Activated CD8-positive, alpha-beta T cell treated with anti-CD3 and anti-CD28 coated beads for 36 hours (primary cell): ENCODE results near the gene ZNF280D. TPM values are rescaled to one million over a fixed set of nuclear protein-coding genes. Genes with fewer than 3 reads are reported as not detected.

Experiments
- ATAC-seq: fragments of 200-7000 bp; cut with Tn5 transposase; one replicate; pipeline ENCODE4 v1.10.0; 2021; ENCODE audit warnings: mild to moderate bottlenecking, moderate library complexity
- CTCF ChIA-PET: fragments of 350-600 bp; sonication (Branson Sonifier 250); formaldehyde crosslinking; loops from one replicate; lab custom pipeline; 2021; ENCODE audit warnings: antibody characterized with exemption; lab: Charles Lee
- POLR2A ChIA-PET: fragments of 350-600 bp; sonication (Branson Sonifier 250); formaldehyde crosslinking; loops from one replicate; lab custom pipeline; 2021; ENCODE audit warnings: antibody characterized with exemption; lab: Charles Lee
- DNase-seq: peaks from one replicate; pipeline ENCODE4 v3.0.0-alpha.2; 2020
- H3K27ac Mint-ChIP-seq: one replicate; pipeline ENCODE4 v1.8.0; 2021; ENCODE audit warnings: mild to moderate bottlenecking, mixed read lengths
- H3K27me3 Mint-ChIP-seq: one replicate; pipeline ENCODE4 v1.8.0; 2021; ENCODE audit warnings: mixed read lengths
- H3K36me3 Mint-ChIP-seq: one replicate; pipeline ENCODE4 v1.8.0; 2021; ENCODE audit warnings: low read depth, mixed read lengths
- H3K4me1 Mint-ChIP-seq: one replicate; pipeline ENCODE4 v1.8.0; 2021; ENCODE audit warnings: low read depth, mixed read lengths
- H3K4me3 Mint-ChIP-seq: one replicate; pipeline ENCODE4 v1.8.0; 2021; ENCODE audit warnings: mild to moderate bottlenecking, moderate library complexity, mixed read lengths
- H3K9me3 Mint-ChIP-seq: one replicate; pipeline ENCODE4 v1.8.0; 2021; ENCODE audit warnings: mixed read lengths
- CTCF ChIP-seq: fragments of 200-600 bp; IDR thresholded peaks from one replicate; pipeline ENCODE4 v1.8.0; 2022; ENCODE audit warnings: antibody characterized with exemption, mild to moderate bottlenecking
- intact Hi-C: fragments of 100-400 bp; cut with micrococcal nuclease; formaldehyde crosslinking; loops from one replicate; pipeline ENCODE4 v1.10.0; 2022
- total RNA-seq, 2 experiments: library from RNA; stranded (reverse); gene quantifications; one replicate each; pipeline ENCODE4 v1.2.3, GENCODE V29; 2021

ZNF280D gene
- total RNA-seq, 2 experiments from 2014 or later, result 16.2 to 17.0 TPM

- CTCF ChIA-PET, result interaction anchor here (1.3 kb wide), 1 partner anchor 190 kb away, joined by 3 read pairs; no protein-coding TSS in a partner anchor
Observed at GRCh38 chr15:56681113-56681512, 52.2 kb downstream of the ZNF280D start.

GRCh38 chr15:56679225-56679624 lies 54.1 kb downstream of the ZNF280D start:
- no peak for ATAC-seq
- CTCF ChIA-PET, result no interaction called here
- Mint-ChIP-seq H3K4me1 (no peaks in the 10 kb centered on the region), H3K9me3 (no peaks in the 10 kb centered on the region), H3K36me3 (peaks cover 17% of the 10 kb centered on the region), H3K4me3 (no peak overlapping the region), H3K27ac (no peak overlapping the region), H3K27me3 (no peaks in the 10 kb centered on the region)
- intact Hi-C loops, result no loop called here
- DNase-seq, result no peak
- POLR2A ChIA-PET, result no interaction called here
- no peak for TF ChIP-seq CTCF

More at GRCh38 chr15:56681113-56681512, 52.2 kb downstream of the ZNF280D start:
- Mint-ChIP-seq H3K9me3 (no peaks in the 10 kb centered on the region), H3K4me1 (no peaks in the 10 kb centered on the region), H3K27ac (no peak overlapping the region), H3K27me3 (no peaks in the 10 kb centered on the region), H3K36me3 (peaks cover 11% of the 10 kb centered on the region), H3K4me3 (no peak overlapping the region)
- no peak for TF ChIP-seq CTCF
- POLR2A ChIA-PET, result no interaction called here
- DNase-seq, result no peak
- ATAC-seq, result no peak
- intact Hi-C loops, result no loop called here

DNA sequence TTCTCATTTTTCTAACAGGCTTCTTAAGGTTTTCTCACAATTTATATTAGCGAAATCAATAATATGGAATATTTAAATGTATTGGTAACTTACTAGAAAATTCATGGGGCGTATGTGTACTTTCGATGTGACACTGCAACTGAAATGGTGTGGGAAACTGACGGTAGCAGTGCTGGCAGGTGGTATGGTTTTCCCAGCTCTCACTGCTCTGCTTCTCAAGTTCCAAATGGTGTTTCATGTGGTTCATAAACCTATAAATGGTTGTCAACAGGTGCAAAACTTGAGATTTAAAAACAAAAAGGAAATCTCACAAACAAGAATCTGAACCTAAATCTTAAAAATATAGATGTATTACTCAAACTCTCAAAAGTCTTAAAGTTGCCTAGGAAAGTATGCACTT lies 54.7 kb downstream of the ZNF280D start:
- ChIA-PET POLR2A (no interaction called here), CTCF (no interaction called here)
- intact Hi-C loops, result no loop called here
- DNase-seq, result no peak
- Mint-ChIP-seq H3K4me1 (no peaks in the 10 kb centered on the region), H3K27ac (no peak overlapping the region), H3K4me3 (no peak overlapping the region), H3K36me3 (peaks cover 17% of the 10 kb centered on the region), H3K27me3 (no peaks in the 10 kb centered on the region), H3K9me3 (no peaks in the 10 kb centered on the region)
- no peak for TF ChIP-seq CTCF
- ATAC-seq, result no peak

- no peak overlapping the region for H3K27ac Mint-ChIP-seq
- DNase-seq (no peak), ATAC-seq (no peak)
- ChIA-PET CTCF (no interaction called here), POLR2A (no interaction called here)
- intact Hi-C loops, result no loop called here
- no peak for TF ChIP-seq CTCF
- H3K4me1 Mint-ChIP-seq, result no peaks in the 10 kb centered on the region
- no peaks in the 10 kb centered on the region for H3K27me3 Mint-ChIP-seq
- peaks cover 22% of the 10 kb centered on the region for H3K36me3 Mint-ChIP-seq
- H3K4me3 Mint-ChIP-seq, result no peak overlapping the region
- no peaks in the 10 kb centered on the region for H3K9me3 Mint-ChIP-seq
Observed at GRCh38 chr15:56677271-56677670, 56.0 kb downstream of the ZNF280D start.

DNA sequence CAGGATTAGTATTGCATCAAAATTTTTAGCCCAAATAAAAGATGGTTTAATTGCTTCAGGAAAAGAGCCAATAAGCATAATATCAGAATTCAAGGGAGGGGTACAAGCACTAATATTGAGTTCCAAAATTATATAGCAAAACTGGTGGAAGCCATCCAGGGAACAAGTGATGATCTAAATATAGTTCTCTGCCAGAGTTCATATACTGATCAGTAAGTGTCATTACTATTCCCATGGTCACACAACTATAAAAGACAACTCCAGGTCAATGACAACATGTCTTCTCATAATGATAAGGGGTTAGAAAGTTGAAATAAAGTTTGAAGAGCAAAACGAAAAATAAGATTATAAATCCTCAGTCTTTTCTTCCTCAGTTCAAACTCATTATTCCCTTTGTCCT lies 57.4 kb downstream of the ZNF280D start:
- POLR2A ChIA-PET, result no interaction called here
- Mint-ChIP-seq H3K27me3 (no peaks in the 10 kb centered on the region), H3K36me3 (peaks cover 22% of the 10 kb centered on the region), H3K4me1 (no peaks in the 10 kb centered on the region), H3K4me3 (no peak overlapping the region), H3K9me3 (no peaks in the 10 kb centered on the region), H3K27ac (no peak overlapping the region)
- no peak for ATAC-seq
- DNase-seq, result no peak
- no peak for TF ChIP-seq CTCF
- intact Hi-C loops, result no loop called here
- CTCF ChIA-PET, result no interaction called here
